ENCODE results near the gene CASQ2. TPM values are rescaled to one million over a fixed set of nuclear protein-coding genes. Genes with fewer than 3 reads are reported as not detected.

Gene CASQ2
- total and polyA plus RNA-seq, 2 donors (not counting 3 experiments of a cell fraction or from before 2014, with no cell fraction given) = not detected

- DNase-seq (ENCODE audit: low read depth, low spot score) = no peak
- intact Hi-C loops (cut with micrococcal nuclease) = no loop called here
- H3K27me3 ChIP-seq (ENCODE audit: control insufficient read depth in 2 of 2, insufficient read depth in 2 of 2, low read length in 2 of 2) = no peaks in the 10 kb centered on the region
- TF ChIP-seq JUN (IDR thresholded peaks at IDR 0.05; ENCODE audit: borderline replicate concordance, insufficient read depth, insufficient read length, low read depth) (no peak), MAX (IDR thresholded peaks at IDR 0.05; ENCODE audit: insufficient read depth, insufficient read length) (no peak), POLR2A (IDR thresholded peaks at IDR 0.05; ENCODE audit: low read depth, low read length) (no peak), FOS (IDR thresholded peaks at IDR 0.05; ENCODE audit: borderline replicate concordance, insufficient read depth, low read length) (no peak), CTCF (IDR thresholded peaks at IDR 0.05; ENCODE audit: extremely low read depth in 1 of 2, insufficient read depth in 1 of 2, low read depth in 1 of 2, low read length in 2 of 2) (no peak), POLR2AphosphoS5 (IDR thresholded peaks at IDR 0.05; ENCODE audit: insufficient read depth, low read depth, low read length) (no peak), MYC (IDR thresholded peaks at IDR 0.05; ENCODE audit: low read depth, low read length) (no peak), GATA2 (IDR thresholded peaks at IDR 0.05; ENCODE audit: insufficient read depth, insufficient read length, low read depth, low read length) (no peak), EZH2 (IDR thresholded peaks at IDR 0.05; ENCODE audit: borderline replicate concordance, low read depth, low read length, severe bottlenecking) (no peak)
- peaks cover 29% of the 10 kb centered on the region for H3K79me2 ChIP-seq (ENCODE audit: control insufficient read depth, insufficient read depth, low read length)
- dilution Hi-C loops (cut with MboI; ENCODE audit: extremely low pct_ligation_motif_present, low sequenced_read_pairs) = no loop called here
- no peaks in the 10 kb centered on the region for H3K9me1 ChIP-seq (replicated peaks; ENCODE audit: control insufficient read depth, extremely low read depth, insufficient read depth, low read length)
- POLR2A ChIA-PET = no interaction called here
- H3K27ac ChIP-seq (ENCODE audit: insufficient read depth, low read depth, low read length) = no peak overlapping the region
- peaks cover 5% of the 10 kb centered on the region in 2 experiments for H3K36me3 ChIP-seq (ENCODE audit: control insufficient read depth in 2 of 2, extremely low read depth in 1 of 2, insufficient read depth in 2 of 2, low read length in 2 of 2)
- H4K20me1 ChIP-seq (replicated peaks; ENCODE audit: control insufficient read depth, extremely low read depth, insufficient read depth, low read length) = no peaks in the 10 kb centered on the region
- H3K9ac ChIP-seq (replicated peaks; ENCODE audit: extremely low read depth, insufficient read depth, low read length) = no peak overlapping the region
- BruUV-seq (replicated peaks) = no TSS peak
- H3K4me3 ChIP-seq (replicated peaks in 1 of 3; ENCODE audit: insufficient read depth in 1 of 3, low read depth in 1 of 3, low read length in 3 of 3) = no peak overlapping the region
- H2AFZ ChIP-seq (ENCODE audit: low read depth, low read length) = no peak overlapping the region
- no peaks in the 10 kb centered on the region for H3K9me3 ChIP-seq (replicated peaks; ENCODE audit: control insufficient read depth, insufficient read depth, low read length)
- no peak overlapping the region for H3K4me2 ChIP-seq (ENCODE audit: insufficient read depth, low read length)
- H3K4me1 ChIP-seq (ENCODE audit: control insufficient read depth, extremely low read depth, insufficient read depth, low read length) = peaks cover 15% of the 10 kb centered on the region
- CTCF ChIA-PET = interaction anchor here (1.0 to 1.2 kb wide), 2 partner anchors 14 to 48 kb away, joined by 3 to 4 read pairs; no protein-coding TSS in a partner anchor
- no peak for FAIRE-seq
Measured at GRCh38 chr1:115656461-115657077, 111.9 kb downstream of the CASQ2 start.

Measured in endothelial cell of umbilical vein (primary cell).